Parathyroid adenoma (tissue), 2 donors: ENCODE data around the gene RC3H1.

Experiments used
- H2AFZ ChIP-seq: fragments of 300-600 bp; sonication (generic); one replicate; pipeline ENCODE4 v1.7.0; 2017; ENCODE audit warnings: antibody characterized with exemption, mild to moderate bottlenecking
- H3K27ac ChIP-seq: fragments of 300-600 bp; sonication (generic); one replicate; pipeline ENCODE4 v1.7.0; 2017
- H3K27me3 ChIP-seq: fragments of 300-600 bp; sonication (generic); one replicate; pipeline ENCODE4 v1.7.0; 2017; ENCODE audit warnings: low read length; ENCODE audit not compliant: control insufficient read depth, insufficient read depth
- H3K36me3 ChIP-seq: fragments of 300-600 bp; sonication (generic); one replicate; pipeline ENCODE4 v1.7.0; 2017; ENCODE audit warnings: low read length; ENCODE audit not compliant: control insufficient read depth, insufficient read depth
- H3K4me1 ChIP-seq: fragments of 300-600 bp; sonication (generic); one replicate; pipeline ENCODE4 v1.7.0; 2017; ENCODE audit warnings: control low read depth
- H3K4me2 ChIP-seq: fragments of 300-600 bp; sonication (generic); one replicate; pipeline ENCODE4 v1.7.0; 2017; ENCODE audit warnings: low read length
- H3K4me3 ChIP-seq: fragments of 300-600 bp; sonication (generic); one replicate; pipeline ENCODE4 v1.7.0; 2017; ENCODE audit warnings: low read depth, low read length
- H3K79me2 ChIP-seq: fragments of 300-600 bp; sonication (generic); one replicate; pipeline ENCODE4 v1.7.0; 2017; ENCODE audit warnings: control low read depth
- H3K9ac ChIP-seq: fragments of 300-600 bp; sonication (generic); one replicate; pipeline ENCODE4 v1.7.0; 2017; ENCODE audit warnings: mild to moderate bottlenecking
- H3K9me3 ChIP-seq: fragments of 300-600 bp; sonication (generic); one replicate; pipeline ENCODE4 v1.7.0; 2017; ENCODE audit warnings: low read length; ENCODE audit not compliant: control insufficient read depth
- TF ChIP-seq, protein P1 (sequence below): fragments of 300-600 bp; sonication (generic); IDR thresholded peaks from one replicate; pipeline ENCODE4 v1.7.0; 2017; ENCODE audit warnings: antibody characterized with exemption, mild to moderate bottlenecking
- donor health status: primary hyperparathyroidism.

RC3H1 gene

DNA sequence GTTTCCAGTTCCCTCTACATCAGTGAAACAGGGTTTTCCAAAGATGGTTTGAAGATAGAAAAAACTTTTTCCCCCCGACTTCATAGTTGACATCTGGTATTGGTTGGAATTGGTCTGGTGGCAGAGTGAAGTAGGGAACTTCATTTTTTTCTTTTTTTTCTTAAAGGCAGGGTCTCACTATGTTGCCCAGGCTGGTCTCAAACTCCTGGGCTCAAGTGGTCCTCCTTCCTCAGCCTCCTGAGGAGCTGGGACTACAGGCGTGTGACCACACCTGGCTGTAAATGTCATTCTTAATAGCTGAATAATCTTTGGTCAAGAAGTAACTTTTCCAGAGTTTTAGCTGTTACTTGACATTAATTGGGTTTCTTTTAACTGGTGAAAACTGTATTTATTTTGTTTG lies 132.3 kb downstream of the RC3H1 start:
- H3K4me2 ChIP-seq: no peak overlapping the region
- TF ChIP-seq, protein P1, sequence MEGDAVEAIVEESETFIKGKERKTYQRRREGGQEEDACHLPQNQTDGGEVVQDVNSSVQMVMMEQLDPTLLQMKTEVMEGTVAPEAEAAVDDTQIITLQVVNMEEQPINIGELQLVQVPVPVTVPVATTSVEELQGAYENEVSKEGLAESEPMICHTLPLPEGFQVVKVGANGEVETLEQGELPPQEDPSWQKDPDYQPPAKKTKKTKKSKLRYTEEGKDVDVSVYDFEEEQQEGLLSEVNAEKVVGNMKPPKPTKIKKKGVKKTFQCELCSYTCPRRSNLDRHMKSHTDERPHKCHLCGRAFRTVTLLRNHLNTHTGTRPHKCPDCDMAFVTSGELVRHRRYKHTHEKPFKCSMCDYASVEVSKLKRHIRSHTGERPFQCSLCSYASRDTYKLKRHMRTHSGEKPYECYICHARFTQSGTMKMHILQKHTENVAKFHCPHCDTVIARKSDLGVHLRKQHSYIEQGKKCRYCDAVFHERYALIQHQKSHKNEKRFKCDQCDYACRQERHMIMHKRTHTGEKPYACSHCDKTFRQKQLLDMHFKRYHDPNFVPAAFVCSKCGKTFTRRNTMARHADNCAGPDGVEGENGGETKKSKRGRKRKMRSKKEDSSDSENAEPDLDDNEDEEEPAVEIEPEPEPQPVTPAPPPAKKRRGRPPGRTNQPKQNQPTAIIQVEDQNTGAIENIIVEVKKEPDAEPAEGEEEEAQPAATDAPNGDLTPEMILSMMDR: no peak
- no peak overlapping the region for H3K4me3 ChIP-seq
- no peaks in the 10 kb centered on the region for H3K9me3 ChIP-seq
- H2AFZ ChIP-seq: no peak overlapping the region
- H3K9ac ChIP-seq: no peak overlapping the region
- no peaks in the 10 kb centered on the region for H3K36me3 ChIP-seq
- peaks cover 5% of the 10 kb centered on the region for H3K79me2 ChIP-seq
- H3K27me3 ChIP-seq: no peaks in the 10 kb centered on the region
- no peak overlapping the region for H3K27ac ChIP-seq
- H3K4me1 ChIP-seq: no peaks in the 10 kb centered on the region

DNA sequence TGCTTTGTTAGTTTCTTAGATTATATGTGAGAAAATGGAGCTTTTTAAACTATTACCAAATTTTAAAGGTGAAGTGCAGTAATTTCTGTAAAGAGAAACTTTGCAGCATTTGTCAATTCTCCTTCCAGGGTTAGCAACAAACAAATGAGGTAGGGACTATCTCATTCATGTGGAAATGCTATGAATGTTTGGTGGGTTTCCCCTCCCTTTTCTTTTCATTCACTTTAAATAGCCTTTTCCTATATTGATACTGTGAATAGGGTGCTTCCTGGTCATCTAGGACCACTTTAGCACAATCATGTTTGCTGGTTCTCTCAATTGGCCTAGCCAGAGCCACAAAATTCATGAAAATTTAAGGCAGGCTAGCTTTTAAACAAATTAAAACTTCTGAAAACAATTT lies 133.4 kb downstream of the RC3H1 start:
- Histone ChIP-seq H3K27ac (no peak overlapping the region), H3K4me3 (no peak overlapping the region), H3K79me2 (peaks cover 5% of the 10 kb centered on the region), H2AFZ (no peak overlapping the region), H3K4me2 (no peak overlapping the region), H3K27me3 (no peaks in the 10 kb centered on the region), H3K36me3 (no peaks in the 10 kb centered on the region), H3K4me1 (no peaks in the 10 kb centered on the region), H3K9me3 (no peaks in the 10 kb centered on the region), H3K9ac (no peak overlapping the region)
- TF ChIP-seq, protein P1: no peak

DNA sequence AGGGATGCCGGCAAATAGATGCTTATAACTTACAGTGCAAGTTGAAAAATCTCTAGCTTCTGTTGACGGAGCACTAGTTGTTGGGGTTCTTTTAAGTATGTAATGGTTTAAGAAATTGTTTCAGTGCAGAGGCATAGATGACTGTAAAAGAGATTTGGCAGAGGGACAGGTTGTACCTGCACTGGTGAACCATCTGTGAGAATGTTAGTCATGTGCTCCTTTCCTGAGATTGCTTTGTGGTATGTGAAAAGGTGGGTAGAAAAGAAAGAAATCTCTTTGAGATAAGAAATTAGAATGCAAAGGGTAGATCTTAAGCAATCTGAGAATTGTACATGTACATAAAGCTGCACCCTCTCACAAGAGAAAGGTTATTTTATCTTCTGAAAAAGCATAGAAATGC lies 134.5 kb downstream of the RC3H1 start:
- TF ChIP-seq, protein P1: no peak
- no peaks in the 10 kb centered on the region for H3K36me3 ChIP-seq

DNA sequence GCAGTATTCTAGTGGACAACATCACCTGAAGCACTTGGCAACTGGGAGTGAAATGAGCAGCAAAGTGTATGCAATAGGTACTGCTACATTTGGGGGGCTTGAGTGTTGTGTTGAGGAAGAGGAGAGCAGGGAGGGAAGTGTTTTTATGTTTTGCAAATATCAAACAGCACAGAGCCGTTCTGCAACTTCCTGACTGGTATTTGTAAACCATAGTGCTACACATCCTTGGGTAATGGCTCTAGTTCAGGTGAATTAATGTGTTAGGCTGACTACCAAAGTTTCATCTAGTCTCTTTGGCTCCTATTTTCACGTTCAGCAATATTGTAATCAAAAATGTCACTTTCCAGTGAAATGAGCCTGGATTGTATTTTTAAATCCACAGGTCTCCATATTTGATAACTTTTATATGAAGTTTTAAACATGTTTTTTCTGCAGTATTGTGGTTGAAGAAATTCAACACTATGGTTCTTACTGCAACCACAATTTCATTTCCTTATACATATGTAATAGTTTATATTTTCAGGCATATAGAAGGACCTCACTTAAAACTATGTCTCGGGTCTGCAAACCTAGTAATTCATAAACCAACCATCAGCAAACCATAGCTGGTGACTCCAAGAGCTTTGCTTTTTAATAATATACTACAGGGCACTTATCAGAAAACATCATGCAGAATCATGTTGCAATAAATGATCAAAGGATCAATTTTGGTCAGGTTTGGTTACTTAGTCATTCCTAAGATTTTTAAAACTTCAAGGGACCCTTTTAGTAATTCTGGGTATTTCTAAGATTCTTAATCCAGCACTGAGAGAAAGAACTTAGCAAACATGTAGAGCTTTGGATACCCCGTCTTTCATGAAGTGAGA lies 135.2 kb downstream of the RC3H1 start:
- H3K27ac ChIP-seq: no peak overlapping the region
- TF ChIP-seq, protein P1: no peak

More for the DNA sequence above, 134.5 kb downstream of the RC3H1 start:
- Histone ChIP-seq H3K27me3 (no peaks in the 10 kb centered on the region), H3K4me1 (no peaks in the 10 kb centered on the region), H3K9ac (no peak overlapping the region), H3K4me2 (no peak overlapping the region), H3K9me3 (no peaks in the 10 kb centered on the region), H3K79me2 (peaks cover 5% of the 10 kb centered on the region), H3K4me3 (no peak overlapping the region), H2AFZ (no peak overlapping the region), H3K27ac (no peak overlapping the region)

DNA sequence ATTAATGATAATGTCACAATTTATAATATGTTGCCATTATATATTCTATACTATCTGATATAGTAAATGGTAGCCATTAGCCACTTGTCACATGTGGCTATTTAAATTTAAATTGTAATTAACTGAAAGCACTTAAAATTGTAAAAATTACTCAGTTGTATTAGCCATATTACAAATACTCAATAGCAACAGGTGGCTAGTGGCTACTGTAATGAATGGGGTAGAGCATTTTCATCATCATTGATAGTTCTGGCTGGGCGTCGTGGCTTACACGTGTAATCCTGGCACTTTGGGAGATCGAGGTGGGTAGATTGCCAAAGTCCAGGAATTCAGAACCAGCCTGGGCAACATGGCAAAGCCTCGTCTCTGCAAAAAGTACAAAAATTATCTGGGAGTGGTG lies 137.5 kb downstream of the RC3H1 start:
- no peaks in the 10 kb centered on the region for H3K27me3 ChIP-seq
- H3K36me3 ChIP-seq: no peaks in the 10 kb centered on the region
- H3K4me2 ChIP-seq: no peak overlapping the region
- H2AFZ ChIP-seq: no peak overlapping the region
- no peak overlapping the region for H3K9ac ChIP-seq
- no peak overlapping the region for H3K27ac ChIP-seq
- H3K9me3 ChIP-seq: no peaks in the 10 kb centered on the region
- peaks cover 5% of the 10 kb centered on the region for H3K79me2 ChIP-seq
- TF ChIP-seq, protein P1: no peak
- no peaks in the 10 kb centered on the region for H3K4me1 ChIP-seq
- no peak overlapping the region for H3K4me3 ChIP-seq

More for the DNA sequence above, 135.2 kb downstream of the RC3H1 start:
- Histone ChIP-seq H3K4me2 (no peak overlapping the region), H3K4me1 (no peaks in the 10 kb centered on the region), H3K27me3 (no peaks in the 10 kb centered on the region), H3K9ac (no peak overlapping the region), H3K9me3 (no peaks in the 10 kb centered on the region), H3K79me2 (peaks cover 5% of the 10 kb centered on the region), H3K36me3 (no peaks in the 10 kb centered on the region), H2AFZ (no peak overlapping the region), H3K4me3 (no peak overlapping the region)
